ENCODE measurements around the gene ARMH4. TPM values are rescaled to one million over a fixed set of nuclear protein-coding genes. Genes with fewer than 3 reads are reported as not detected.

ARMH4 gene
- total and polyA plus RNA-seq, 10 of the 15 experiments (the other 5 are each of a cell fraction or from before 2014, with no cell fraction given), result 0.50 to 0.97 (median 0.60) TPM; not detected in 7

DNA sequence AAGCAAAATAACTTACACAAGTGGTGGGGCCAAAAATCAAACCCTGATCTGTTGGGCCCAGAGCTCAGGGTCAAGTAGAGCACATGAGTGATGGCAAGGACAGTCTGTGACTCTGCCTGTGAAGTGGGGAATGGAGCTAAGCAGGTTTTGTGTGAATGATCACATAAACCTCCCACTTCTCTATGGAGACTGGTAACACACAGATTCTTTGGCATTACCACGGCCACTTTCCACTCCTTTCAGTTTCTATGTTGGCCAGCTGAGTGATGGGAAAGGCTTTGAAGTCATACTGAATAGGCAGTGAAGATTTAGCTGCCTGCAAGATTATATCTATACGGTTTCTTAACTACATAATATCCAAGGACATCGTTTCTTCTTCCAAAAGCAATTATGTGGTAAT lies 97.9 kb downstream of the ARMH4 start:
- SMC1A ChIA-PET (ENCODE audit: uncharacterized antibody, unreplicated experiment), result no interaction called here
- in situ Hi-C loops (cut with MboI), result no loop called here
- WGBS (ENCODE audit: insufficient coverage, insufficient replicate concordance, low lambda C conversion rate, missing lambda C conversion rate), result 10% methylated on average over 3 of the region's 3 CpGs
- no peak for TF ChIP-seq ETV6 (conservative IDR thresholded peaks at IDR 0.05 in 1 of 2, IDR thresholded peaks at IDR 0.05 in 1 of 2; ENCODE audit: borderline replicate concordance in 1 of 2, low read depth in 1 of 2)
- TF ChIP-seq, protein P1, sequence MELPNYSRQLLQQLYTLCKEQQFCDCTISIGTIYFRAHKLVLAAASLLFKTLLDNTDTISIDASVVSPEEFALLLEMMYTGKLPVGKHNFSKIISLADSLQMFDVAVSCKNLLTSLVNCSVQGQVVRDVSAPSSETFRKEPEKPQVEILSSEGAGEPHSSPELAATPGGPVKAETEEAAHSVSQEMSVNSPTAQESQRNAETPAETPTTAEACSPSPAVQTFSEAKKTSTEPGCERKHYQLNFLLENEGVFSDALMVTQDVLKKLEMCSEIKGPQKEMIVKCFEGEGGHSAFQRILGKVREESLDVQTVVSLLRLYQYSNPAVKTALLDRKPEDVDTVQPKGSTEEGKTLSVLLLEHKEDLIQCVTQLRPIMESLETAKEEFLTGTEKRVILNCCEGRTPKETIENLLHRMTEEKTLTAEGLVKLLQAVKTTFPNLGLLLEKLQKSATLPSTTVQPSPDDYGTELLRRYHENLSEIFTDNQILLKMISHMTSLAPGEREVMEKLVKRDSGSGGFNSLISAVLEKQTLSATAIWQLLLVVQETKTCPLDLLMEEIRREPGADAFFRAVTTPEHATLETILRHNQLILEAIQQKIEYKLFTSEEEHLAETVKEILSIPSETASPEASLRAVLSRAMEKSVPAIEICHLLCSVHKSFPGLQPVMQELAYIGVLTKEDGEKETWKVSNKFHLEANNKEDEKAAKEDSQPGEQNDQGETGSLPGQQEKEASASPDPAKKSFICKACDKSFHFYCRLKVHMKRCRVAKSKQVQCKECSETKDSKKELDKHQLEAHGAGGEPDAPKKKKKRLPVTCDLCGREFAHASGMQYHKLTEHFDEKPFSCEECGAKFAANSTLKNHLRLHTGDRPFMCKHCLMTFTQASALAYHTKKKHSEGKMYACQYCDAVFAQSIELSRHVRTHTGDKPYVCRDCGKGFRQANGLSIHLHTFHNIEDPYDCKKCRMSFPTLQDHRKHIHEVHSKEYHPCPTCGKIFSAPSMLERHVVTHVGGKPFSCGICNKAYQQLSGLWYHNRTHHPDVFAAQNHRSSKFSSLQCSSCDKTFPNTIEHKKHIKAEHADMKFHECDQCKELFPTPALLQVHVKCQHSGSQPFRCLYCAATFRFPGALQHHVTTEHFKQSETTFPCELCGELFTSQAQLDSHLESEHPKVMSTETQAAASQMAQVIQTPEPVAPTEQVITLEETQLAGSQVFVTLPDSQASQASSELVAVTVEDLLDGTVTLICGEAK (IDR thresholded peaks at IDR 0.05; ENCODE audit: borderline replicate concordance), result no peak
- no peak for TF ChIP-seq BHLHE40 (IDR thresholded peaks at IDR 0.05; ENCODE audit: borderline replicate concordance in 1 of 2, low read depth in 2 of 2, low read length in 1 of 2)
- TF ChIP-seq ASH2L (IDR thresholded peaks at IDR 0.05; ENCODE audit: borderline replicate concordance, low read depth), result no peak
- TF ChIP-seq, protein P2, sequence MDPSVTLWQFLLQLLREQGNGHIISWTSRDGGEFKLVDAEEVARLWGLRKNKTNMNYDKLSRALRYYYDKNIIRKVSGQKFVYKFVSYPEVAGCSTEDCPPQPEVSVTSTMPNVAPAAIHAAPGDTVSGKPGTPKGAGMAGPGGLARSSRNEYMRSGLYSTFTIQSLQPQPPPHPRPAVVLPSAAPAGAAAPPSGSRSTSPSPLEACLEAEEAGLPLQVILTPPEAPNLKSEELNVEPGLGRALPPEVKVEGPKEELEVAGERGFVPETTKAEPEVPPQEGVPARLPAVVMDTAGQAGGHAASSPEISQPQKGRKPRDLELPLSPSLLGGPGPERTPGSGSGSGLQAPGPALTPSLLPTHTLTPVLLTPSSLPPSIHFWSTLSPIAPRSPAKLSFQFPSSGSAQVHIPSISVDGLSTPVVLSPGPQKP (IDR thresholded peaks at IDR 0.05; ENCODE audit: low read depth, low read length), result no peak
- TF ChIP-seq SUPT20H (IDR thresholded peaks at IDR 0.05; ENCODE audit: borderline replicate concordance, control insufficient read depth, low read depth, low read length), result no peak
- TF ChIP-seq, protein P3, sequence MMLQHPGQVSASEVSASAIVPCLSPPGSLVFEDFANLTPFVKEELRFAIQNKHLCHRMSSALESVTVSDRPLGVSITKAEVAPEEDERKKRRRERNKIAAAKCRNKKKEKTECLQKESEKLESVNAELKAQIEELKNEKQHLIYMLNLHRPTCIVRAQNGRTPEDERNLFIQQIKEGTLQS (IDR thresholded peaks at IDR 0.05; ENCODE audit: borderline replicate concordance, extremely low read depth, low read depth, low read length), result no peak
- no peak for TF ChIP-seq CBX3 (IDR thresholded peaks at IDR 0.05; ENCODE audit: borderline replicate concordance, low read depth)
- no peak for TF ChIP-seq IKZF2 (IDR thresholded peaks at IDR 0.05)
- TF ChIP-seq KAT2A (conservative IDR thresholded peaks at IDR 0.05; ENCODE audit: control insufficient read depth, low read depth, low read length), result no peak
- no peak for TF ChIP-seq SMAD5 (IDR thresholded peaks at IDR 0.05; ENCODE audit: low read depth)
- TF ChIP-seq SRF (IDR thresholded peaks at IDR 0.05; ENCODE audit: low read depth in 2 of 2, low read length in 2 of 2), result no peak
- TF ChIP-seq, protein P4, sequence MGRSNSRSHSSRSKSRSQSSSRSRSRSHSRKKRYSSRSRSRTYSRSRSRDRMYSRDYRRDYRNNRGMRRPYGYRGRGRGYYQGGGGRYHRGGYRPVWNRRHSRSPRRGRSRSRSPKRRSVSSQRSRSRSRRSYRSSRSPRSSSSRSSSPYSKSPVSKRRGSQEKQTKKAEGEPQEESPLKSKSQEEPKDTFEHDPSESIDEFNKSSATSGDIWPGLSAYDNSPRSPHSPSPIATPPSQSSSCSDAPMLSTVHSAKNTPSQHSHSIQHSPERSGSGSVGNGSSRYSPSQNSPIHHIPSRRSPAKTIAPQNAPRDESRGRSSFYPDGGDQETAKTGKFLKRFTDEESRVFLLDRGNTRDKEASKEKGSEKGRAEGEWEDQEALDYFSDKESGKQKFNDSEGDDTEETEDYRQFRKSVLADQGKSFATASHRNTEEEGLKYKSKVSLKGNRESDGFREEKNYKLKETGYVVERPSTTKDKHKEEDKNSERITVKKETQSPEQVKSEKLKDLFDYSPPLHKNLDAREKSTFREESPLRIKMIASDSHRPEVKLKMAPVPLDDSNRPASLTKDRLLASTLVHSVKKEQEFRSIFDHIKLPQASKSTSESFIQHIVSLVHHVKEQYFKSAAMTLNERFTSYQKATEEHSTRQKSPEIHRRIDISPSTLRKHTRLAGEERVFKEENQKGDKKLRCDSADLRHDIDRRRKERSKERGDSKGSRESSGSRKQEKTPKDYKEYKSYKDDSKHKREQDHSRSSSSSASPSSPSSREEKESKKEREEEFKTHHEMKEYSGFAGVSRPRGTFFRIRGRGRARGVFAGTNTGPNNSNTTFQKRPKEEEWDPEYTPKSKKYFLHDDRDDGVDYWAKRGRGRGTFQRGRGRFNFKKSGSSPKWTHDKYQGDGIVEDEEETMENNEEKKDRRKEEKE (IDR thresholded peaks at IDR 0.05), result no peak
- no peak for TF ChIP-seq NR2C1 (IDR thresholded peaks at IDR 0.05)
- no peak for TF ChIP-seq RBBP5 (conservative IDR thresholded peaks at IDR 0.05)
- TF ChIP-seq TCF12 (IDR thresholded peaks at IDR 0.05; ENCODE audit: low read depth, low read length), result no peak

More for the DNA sequence above, 97.9 kb downstream of the ARMH4 start:
- DNase-seq (ENCODE audit: low read depth, low spot score) (no peak), FAIRE-seq (no peak), ATAC-seq (no peak)
- POLR2A ChIA-PET, result no interaction called here
- intact Hi-C loops (cut with micrococcal nuclease; ENCODE audit: unreplicated experiment), result no loop called here
- H3K27me3 ChIP-seq (replicated peaks in 1 of 2; ENCODE audit: control insufficient read depth in 2 of 2, insufficient read depth in 2 of 2, low read length in 1 of 2), result no peaks in the 10 kb centered on the region; a peak in 1 of 4 replicates
- no peak overlapping the region for H3K9ac ChIP-seq (ENCODE audit: control insufficient read depth, insufficient read depth, low read length)
- H2AFZ ChIP-seq (ENCODE audit: control insufficient read depth, low read depth, low read length), result no peak overlapping the region
- H3K4me1 ChIP-seq (ENCODE audit: control insufficient read depth, insufficient read depth, low read length), result no peaks in the 10 kb centered on the region
- no peak overlapping the region for H3K4me2 ChIP-seq (ENCODE audit: control insufficient read depth, insufficient read depth)
- H3K79me2 ChIP-seq (ENCODE audit: control insufficient read depth, insufficient read depth, low read length), result no peaks in the 10 kb centered on the region
- no TSS peak for BruUV-seq (replicated peaks)
- no peaks in the 10 kb centered on the region for H3K9me3 ChIP-seq (replicated peaks; ENCODE audit: control insufficient read depth, insufficient read depth, low read length)
- no peaks in the 10 kb centered on the region for H4K20me1 ChIP-seq (ENCODE audit: control insufficient read depth, insufficient read depth)
- no peak overlapping the region for H3K4me3 ChIP-seq
- H3K36me3 ChIP-seq (ENCODE audit: control insufficient read depth in 2 of 2, insufficient read depth in 2 of 2, low read length in 1 of 2), result no peaks in the 10 kb centered on the region
- CTCF ChIA-PET, result no interaction called here
- RAD21 ChIA-PET (ENCODE audit: unreplicated experiment), result no interaction called here
- H3K27ac ChIP-seq (ENCODE audit: control insufficient read depth, insufficient read depth), result no peak overlapping the region
